ENCODE data around the gene MYDGF. TPM values are rescaled to one million over a fixed set of nuclear protein-coding genes. Genes with fewer than 3 reads are reported as not detected.

MYDGF gene
- total RNA-seq, 1 donor from 2014 or later = 131 TPM

DNA sequence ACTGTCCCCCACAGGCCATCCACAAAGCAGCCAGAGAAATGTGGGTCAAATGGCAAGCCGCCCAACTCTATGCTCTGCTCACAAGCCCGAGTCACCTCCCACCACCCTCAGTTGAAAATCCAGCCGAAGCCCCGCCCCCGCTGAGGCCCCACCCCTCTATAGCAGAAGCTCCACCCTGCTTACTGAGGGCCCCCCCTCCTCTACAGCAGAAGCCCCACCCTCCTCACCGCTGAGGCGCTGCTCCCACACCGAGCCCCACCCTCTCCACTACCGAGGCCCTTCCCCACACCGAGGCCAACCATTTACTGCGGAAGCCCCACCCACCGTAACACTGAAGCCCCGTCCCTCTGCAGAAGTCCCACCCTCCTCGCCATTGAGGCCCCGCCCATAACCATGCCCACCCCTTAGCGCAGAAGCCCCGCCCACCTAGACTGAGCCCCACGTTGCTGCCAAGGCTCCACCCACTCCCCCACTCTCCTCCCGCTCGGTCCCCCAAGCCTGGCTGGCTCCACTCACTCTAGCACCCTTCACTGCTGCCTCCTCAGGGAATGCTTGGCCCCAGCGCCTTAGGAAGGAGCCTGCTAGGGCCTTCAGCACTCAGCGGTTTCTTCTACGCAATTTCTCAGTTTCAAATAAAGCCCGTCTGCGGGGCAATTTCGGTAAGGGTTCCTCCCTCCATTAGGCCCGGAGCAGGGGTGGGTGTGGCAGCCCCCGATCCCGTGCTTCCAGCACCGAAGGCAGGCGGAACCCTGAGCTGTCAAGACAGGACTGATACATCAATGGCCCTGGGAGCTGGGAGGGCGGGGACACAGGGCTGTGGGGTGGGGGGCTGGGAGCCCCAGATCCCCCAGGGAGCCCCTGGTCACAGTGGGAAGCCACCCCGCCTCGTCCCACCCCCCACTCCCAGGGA lies 9.0 kb upstream of the MYDGF start:
- H3K27ac ChIP-seq (ENCODE audit: low read depth, low read length) = no peak overlapping the region
- Mint-ChIP-seq H3K36me3 (ENCODE audit: low read depth, unreplicated experiment) (peaks cover 8% of the 10 kb centered on the region), H3K27ac (ENCODE audit: unreplicated experiment) (no peak overlapping the region), H3K9me3 (ENCODE audit: unreplicated experiment) (no peaks in the 10 kb centered on the region), H3K4me1 (ENCODE audit: low read depth, unreplicated experiment) (no peaks in the 10 kb centered on the region), H3K27me3 (ENCODE audit: low read depth, unreplicated experiment) (no peaks in the 10 kb centered on the region), H3K4me3 (ENCODE audit: unreplicated experiment) (no peak overlapping the region)
- no peak overlapping the region for H3K9ac ChIP-seq (ENCODE audit: low read length)
- no peak for FAIRE-seq
- H3K79me2 ChIP-seq (ENCODE audit: insufficient read depth, low read length) = no peaks in the 10 kb centered on the region
- H3K4me2 ChIP-seq (ENCODE audit: low read length) = no peak overlapping the region
- H3K36me3 ChIP-seq (ENCODE audit: insufficient read depth, low read length) = peaks cover 13% of the 10 kb centered on the region
- TF ChIP-seq, protein P1, sequence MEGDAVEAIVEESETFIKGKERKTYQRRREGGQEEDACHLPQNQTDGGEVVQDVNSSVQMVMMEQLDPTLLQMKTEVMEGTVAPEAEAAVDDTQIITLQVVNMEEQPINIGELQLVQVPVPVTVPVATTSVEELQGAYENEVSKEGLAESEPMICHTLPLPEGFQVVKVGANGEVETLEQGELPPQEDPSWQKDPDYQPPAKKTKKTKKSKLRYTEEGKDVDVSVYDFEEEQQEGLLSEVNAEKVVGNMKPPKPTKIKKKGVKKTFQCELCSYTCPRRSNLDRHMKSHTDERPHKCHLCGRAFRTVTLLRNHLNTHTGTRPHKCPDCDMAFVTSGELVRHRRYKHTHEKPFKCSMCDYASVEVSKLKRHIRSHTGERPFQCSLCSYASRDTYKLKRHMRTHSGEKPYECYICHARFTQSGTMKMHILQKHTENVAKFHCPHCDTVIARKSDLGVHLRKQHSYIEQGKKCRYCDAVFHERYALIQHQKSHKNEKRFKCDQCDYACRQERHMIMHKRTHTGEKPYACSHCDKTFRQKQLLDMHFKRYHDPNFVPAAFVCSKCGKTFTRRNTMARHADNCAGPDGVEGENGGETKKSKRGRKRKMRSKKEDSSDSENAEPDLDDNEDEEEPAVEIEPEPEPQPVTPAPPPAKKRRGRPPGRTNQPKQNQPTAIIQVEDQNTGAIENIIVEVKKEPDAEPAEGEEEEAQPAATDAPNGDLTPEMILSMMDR (IDR thresholded peaks at IDR 0.05; ENCODE audit: insufficient read depth, low read depth, low read length) = no peak
- TF ChIP-seq EZH2 (IDR thresholded peaks at IDR 0.05; ENCODE audit: insufficient read depth, low read length) = no peak
- no peak for DNase-seq (ENCODE audit: low read depth)
- H3K27me3 ChIP-seq (ENCODE audit: insufficient read depth, low read length) = no peaks in the 10 kb centered on the region
- no peaks in the 10 kb centered on the region for H3K4me1 ChIP-seq (ENCODE audit: insufficient read depth, low read length)
- peaks cover 5% of the 10 kb centered on the region for H4K20me1 ChIP-seq (ENCODE audit: insufficient read depth, low read length)
- H3K9me3 ChIP-seq (ENCODE audit: insufficient read depth, low read depth, low read length) = no peaks in the 10 kb centered on the region
- H3K4me3 ChIP-seq (ENCODE audit: insufficient read depth, low read depth, low read length) = no peak overlapping the region
- no peak overlapping the region for H2AFZ ChIP-seq (ENCODE audit: low read depth, low read length)

DNA sequence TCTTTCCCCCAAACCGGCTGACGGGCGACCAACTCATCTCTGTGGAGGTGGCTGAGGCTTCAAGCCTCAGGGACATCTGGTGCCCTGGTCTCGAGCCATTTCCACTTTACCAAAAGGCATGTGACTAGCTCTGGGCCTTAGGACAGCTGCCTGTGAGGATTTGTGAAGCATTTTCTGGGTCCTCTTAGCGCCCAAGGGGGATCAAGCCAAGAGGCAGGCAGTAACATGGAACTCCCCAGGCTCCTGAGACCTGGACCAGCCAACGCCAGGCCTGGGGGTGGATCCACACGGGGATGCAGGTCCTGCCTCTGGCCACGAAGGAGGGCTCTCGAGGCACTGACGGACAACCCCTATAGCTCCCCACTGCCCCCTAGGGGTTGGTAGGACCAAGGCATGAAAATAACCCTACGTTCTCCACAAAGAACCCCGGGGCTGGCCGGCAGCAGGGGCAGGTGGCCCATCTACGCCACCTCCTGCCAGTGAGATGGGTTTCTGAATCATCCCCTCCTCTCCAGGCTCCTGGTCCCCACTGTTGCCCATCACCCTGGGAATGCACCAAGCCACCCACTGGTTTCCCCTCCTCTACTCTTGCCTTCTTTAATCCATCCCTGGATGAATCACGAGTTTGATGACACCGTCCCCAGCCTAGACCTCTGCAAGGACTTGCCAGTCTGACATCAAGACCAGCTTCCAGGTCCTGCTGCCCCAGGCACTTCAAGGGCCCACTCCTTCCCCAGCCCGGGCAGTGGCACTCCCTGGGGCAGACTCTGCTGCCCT lies 7.0 kb upstream of the MYDGF start:
- Histone ChIP-seq H3K27ac (ENCODE audit: low read depth, low read length) (no peak overlapping the region), H3K4me1 (ENCODE audit: insufficient read depth, low read length) (no peaks in the 10 kb centered on the region), H3K4me3 (ENCODE audit: insufficient read depth, low read depth, low read length) (no peak overlapping the region), H3K4me2 (ENCODE audit: low read length) (no peak overlapping the region), H4K20me1 (ENCODE audit: insufficient read depth, low read length) (peaks cover 5% of the 10 kb centered on the region), H3K9me3 (ENCODE audit: insufficient read depth, low read depth, low read length) (no peaks in the 10 kb centered on the region), H3K9ac (ENCODE audit: low read length) (no peak overlapping the region), H3K36me3 (ENCODE audit: insufficient read depth, low read length) (peaks cover 10% of the 10 kb centered on the region), H3K27me3 (ENCODE audit: insufficient read depth, low read length) (no peaks in the 10 kb centered on the region), H2AFZ (ENCODE audit: low read depth, low read length) (no peak overlapping the region), H3K79me2 (ENCODE audit: insufficient read depth, low read length) (no peaks in the 10 kb centered on the region)
- H3K4me1 Mint-ChIP-seq (ENCODE audit: low read depth, unreplicated experiment) = no peaks in the 10 kb centered on the region
- no peak overlapping the region for H3K27ac Mint-ChIP-seq (ENCODE audit: unreplicated experiment)
- DNase-seq (ENCODE audit: low read depth) = no peak
- no peak for FAIRE-seq
- H3K27me3 Mint-ChIP-seq (ENCODE audit: low read depth, unreplicated experiment) = no peaks in the 10 kb centered on the region
- H3K9me3 Mint-ChIP-seq (ENCODE audit: unreplicated experiment) = no peaks in the 10 kb centered on the region
- TF ChIP-seq EZH2 (IDR thresholded peaks at IDR 0.05; ENCODE audit: insufficient read depth, low read length) = no peak
- TF ChIP-seq, protein P1 (IDR thresholded peaks at IDR 0.05; ENCODE audit: insufficient read depth, low read depth, low read length) = peak; percentile 21
- H3K36me3 Mint-ChIP-seq (ENCODE audit: low read depth, unreplicated experiment) = peaks cover 6% of the 10 kb centered on the region
- H3K4me3 Mint-ChIP-seq (ENCODE audit: unreplicated experiment) = no peak overlapping the region

Data from astrocyte (in vitro differentiated cells and primary cell).